H9 (cell line): Measurements from ENCODE around the gene CHML. TPM values are rescaled to one million over a fixed set of nuclear protein-coding genes. Genes with fewer than 3 reads are reported as not detected.

ENCODE experiments used
- DNase-seq: peaks from one replicate; pipeline ENCODE4 v3.0.0-alpha.2; 2017
- H2AFZ ChIP-seq: one replicate; pipeline ENCODE4 v1.6.1; 2013; ENCODE audit warnings: mild to moderate bottlenecking, low read length, control low read depth, moderate library complexity
- H2AK5ac ChIP-seq: 2 replicates; pipeline ENCODE4 v1.6.1; 2013; ENCODE audit warnings: low read length, control low read depth, mixed read lengths; ENCODE audit not compliant: insufficient read length
- H2BK120ac ChIP-seq: one replicate; pipeline ENCODE4 v1.6.1; 2013; ENCODE audit warnings: low read depth, mild to moderate bottlenecking, low read length, control low read depth, inconsistent platforms; ENCODE audit not compliant: poor library complexity, severe bottlenecking
- H2BK12ac ChIP-seq: 2 replicates; pipeline ENCODE4 v1.6.1; 2013; ENCODE audit warnings: low read length, control low read depth, mixed read lengths, low read depth; ENCODE audit not compliant: insufficient read length
- H2BK15ac ChIP-seq: 2 replicates; pipeline ENCODE4 v1.6.1; 2013; ENCODE audit warnings: low read depth, low read length, control low read depth
- H2BK20ac ChIP-seq: one replicate; pipeline ENCODE4 v1.6.1; 2013; ENCODE audit warnings: low read depth, mild to moderate bottlenecking, low read length, control low read depth, inconsistent platforms; ENCODE audit not compliant: poor library complexity, severe bottlenecking
- H2BK5ac ChIP-seq: 2 replicates; pipeline ENCODE4 v1.6.1; 2013; ENCODE audit warnings: low read length, control low read depth, mixed read lengths; ENCODE audit not compliant: insufficient read length
- H3K14ac ChIP-seq: 2 replicates; pipeline ENCODE4 v1.6.1; 2013; ENCODE audit warnings: low read length, control low read depth; ENCODE audit not compliant: insufficient read depth
- H3K18ac ChIP-seq: 2 replicates; pipeline ENCODE4 v1.6.1; 2013; ENCODE audit warnings: low read depth, mild to moderate bottlenecking, mixed read lengths, low read length, control low read depth; ENCODE audit not compliant: insufficient read length
- H3K23ac ChIP-seq: 2 replicates; pipeline ENCODE4 v1.6.1; 2013; ENCODE audit warnings: low read length, control low read depth, mixed read lengths, low read depth; ENCODE audit not compliant: insufficient read length
- H3K23me2 ChIP-seq: 2 replicates; pipeline ENCODE4 v1.6.1; 2013; ENCODE audit warnings: low read depth, mild to moderate bottlenecking, mixed read lengths, low read length, control low read depth; ENCODE audit not compliant: insufficient read length, poor library complexity, severe bottlenecking
- H3K27ac ChIP-seq: 2 replicates; pipeline ENCODE4 v1.5.1; 2013; ENCODE audit warnings: low read length, control low read depth, mixed read lengths, low read depth; ENCODE audit not compliant: insufficient read length
- H3K27me3 ChIP-seq: 2 replicates; pipeline ENCODE4 v1.6.1; 2013; ENCODE audit warnings: low read length, control low read depth, inconsistent platforms; ENCODE audit not compliant: insufficient read depth
- H3K4ac ChIP-seq: 2 replicates; pipeline ENCODE4 v1.6.1; 2013; ENCODE audit warnings: low read depth, mild to moderate bottlenecking, control low read depth, inconsistent platforms, low read length, moderate library complexity
- H3K4me1 ChIP-seq: 2 replicates; pipeline ENCODE4 v1.6.1; 2013; ENCODE audit warnings: low read length, control low read depth, inconsistent platforms; ENCODE audit not compliant: insufficient read depth
- H3K4me2 ChIP-seq: 2 replicates; pipeline ENCODE4 v1.6.1; 2013; ENCODE audit warnings: low read length, control low read depth, mixed read lengths; ENCODE audit not compliant: insufficient read length, insufficient read depth
- H3K56ac ChIP-seq: 2 replicates; pipeline ENCODE4 v1.6.1; 2013; ENCODE audit warnings: low read depth, mild to moderate bottlenecking, mixed read lengths, low read length, control low read depth; ENCODE audit not compliant: insufficient read length
- H3K79me1 ChIP-seq: 2 replicates; pipeline ENCODE4 v1.6.1; 2013; ENCODE audit warnings: low read depth, mild to moderate bottlenecking, moderate library complexity, low read length, control low read depth, inconsistent platforms; ENCODE audit not compliant: insufficient read depth, poor library complexity, severe bottlenecking
- H3K79me2 ChIP-seq: 2 replicates; pipeline ENCODE4 v1.6.1; 2013; ENCODE audit warnings: low read length, control low read depth, inconsistent platforms; ENCODE audit not compliant: insufficient read depth
- H3K9ac ChIP-seq: 2 replicates; pipeline ENCODE4 v1.6.1; 2013; ENCODE audit warnings: low read length, control low read depth, mixed read lengths; ENCODE audit not compliant: insufficient read length; ENCODE audit errors: extremely low read depth
- H3K9me3 ChIP-seq: one replicate; pipeline ENCODE4 v1.6.1; 2013; ENCODE audit warnings: low read depth, low read length, inconsistent platforms; ENCODE audit not compliant: control insufficient read depth
- H3T11ph ChIP-seq: one replicate; pipeline ENCODE4 v1.6.1; 2013; ENCODE audit warnings: mild to moderate bottlenecking, low read length, control low read depth, inconsistent platforms
- H4K20me1 ChIP-seq: one replicate; pipeline ENCODE4 v1.6.1; 2013; ENCODE audit not compliant: control insufficient read depth, insufficient read length, insufficient read depth
- H4K5ac ChIP-seq: 2 replicates; pipeline ENCODE4 v1.6.1; 2013; ENCODE audit warnings: low read depth, mild to moderate bottlenecking, mixed read lengths, low read length, control low read depth; ENCODE audit not compliant: insufficient read length
- H4K8ac ChIP-seq: replicated peaks from 2 replicates; pipeline ENCODE4 v1.6.1; 2013; ENCODE audit warnings: low read length, control low read depth, mixed read lengths, low read depth; ENCODE audit not compliant: insufficient read length
- H4K91ac ChIP-seq: 2 replicates; pipeline ENCODE4 v1.6.1; 2013; ENCODE audit warnings: low read depth, mild to moderate bottlenecking, moderate library complexity, mixed read lengths, low read length, control low read depth; ENCODE audit not compliant: insufficient read length
- H3K27ac Mint-ChIP-seq, 3 experiments: 2 replicates in 2 of 3; 3 replicates in 1 of 3; pipeline ENCODE4 v1.8.0; 2020 to 2021; ENCODE audit warnings: mixed read lengths in 3 of 3, mild to moderate bottlenecking in 1 of 3, moderate library complexity in 1 of 3
- H3K27me3 Mint-ChIP-seq: 2 replicates; pipeline ENCODE4 v1.8.0; 2021; ENCODE audit warnings: low read depth, mild to moderate bottlenecking, moderate library complexity, mixed read lengths
- H3K36me3 Mint-ChIP-seq, 3 experiments: 2 replicates in 2 of 3; 3 replicates in 1 of 3; pipeline ENCODE4 v1.8.0; 2020 to 2021; ENCODE audit warnings: low read depth in 3 of 3, mixed read lengths in 3 of 3; ENCODE audit not compliant: insufficient read depth in 1 of 3
- H3K4me1 Mint-ChIP-seq, 2 experiments: 2 replicates each; pipeline ENCODE4 v1.8.0; 2020; ENCODE audit warnings: mixed read lengths in 2 of 2
- H3K4me3 Mint-ChIP-seq, 2 experiments: 2 replicates in 1 of 2; 3 replicates in 1 of 2; pipeline ENCODE4 v1.8.0; 2020 to 2021; ENCODE audit warnings: mild to moderate bottlenecking in 2 of 2, mixed read lengths in 2 of 2, moderate library complexity in 1 of 2
- H3K9me3 Mint-ChIP-seq, 2 experiments: 2 replicates in 1 of 2; 3 replicates in 1 of 2; pipeline ENCODE4 v1.8.0; 2020; ENCODE audit warnings: mild to moderate bottlenecking in 2 of 2, mixed read lengths in 2 of 2, moderate library complexity in 1 of 2
- WGBS: extraction: QIAGEN DNeasy Blood & Tissue Kit; methylation state at CpG from one replicate; pipeline ENCODE4 v1.1.7; 2013; ENCODE audit warnings: missing lambda C conversion rate, low lambda C conversion rate, mixed read lengths; ENCODE audit not compliant: insufficient read length; ENCODE audit errors: extremely low coverage; 5-methylcytosine and 5-hydroxymethylcytosine counted together
- total RNA-seq: library from RNA; stranded (reverse); gene quantifications from 2 replicates; pipeline ENCODE4 v1.2.1, GENCODE V29; 2021
- TF ChIP-seq, protein P1 (sequence below): fragments of 200-600 bp; sonication (generic); conservative IDR thresholded peaks from 3 replicates; pipeline ENCODE4 v1.8.0; 2021; ENCODE audit warnings: antibody characterized with exemption, mild to moderate bottlenecking

Gene CHML
- total RNA-seq, 1 experiment from 2014 or later, result 45.7 TPM

- Histone ChIP-seq H2BK120ac (no peak overlapping the region), H2AFZ (no peak overlapping the region), H2BK12ac (no peak overlapping the region), H3K4me1 (no peaks in the 10 kb centered on the region), H3K23ac (no peak overlapping the region), H3K79me2 (no peaks in the 10 kb centered on the region), H4K8ac (no peak overlapping the region), H3K9me3 (no peaks in the 10 kb centered on the region), H4K5ac (no peak overlapping the region), H2AK5ac (no peak overlapping the region), H3K14ac (no peak overlapping the region), H3K9ac (no peak overlapping the region), H2BK15ac (no peak overlapping the region), H3K23me2 (no peaks in the 10 kb centered on the region), H2BK20ac (no peak overlapping the region), H3K4me2 (no peak overlapping the region), H3K18ac (no peak overlapping the region), H3K56ac (no peak overlapping the region), H3K4ac (no peak overlapping the region), H2BK5ac (no peak overlapping the region), H3K79me1 (no peaks in the 10 kb centered on the region), H4K20me1 (no peaks in the 10 kb centered on the region), H3K27ac (no peak overlapping the region), H3K27me3 (no peaks in the 10 kb centered on the region), H3T11ph (no peak overlapping the region), H4K91ac (no peak overlapping the region)
- Mint-ChIP-seq H3K9me3 (no peaks in the 10 kb centered on the region), H3K36me3 (no peaks in the 10 kb centered on the region), H3K27me3 (no peaks in the 10 kb centered on the region), H3K4me1 (peaks cover 2 to 6% of the 10 kb centered on the region in 2 experiments), H3K4me3 (no peak overlapping the region), H3K27ac (no peak overlapping the region)
- TF ChIP-seq, protein P1, sequence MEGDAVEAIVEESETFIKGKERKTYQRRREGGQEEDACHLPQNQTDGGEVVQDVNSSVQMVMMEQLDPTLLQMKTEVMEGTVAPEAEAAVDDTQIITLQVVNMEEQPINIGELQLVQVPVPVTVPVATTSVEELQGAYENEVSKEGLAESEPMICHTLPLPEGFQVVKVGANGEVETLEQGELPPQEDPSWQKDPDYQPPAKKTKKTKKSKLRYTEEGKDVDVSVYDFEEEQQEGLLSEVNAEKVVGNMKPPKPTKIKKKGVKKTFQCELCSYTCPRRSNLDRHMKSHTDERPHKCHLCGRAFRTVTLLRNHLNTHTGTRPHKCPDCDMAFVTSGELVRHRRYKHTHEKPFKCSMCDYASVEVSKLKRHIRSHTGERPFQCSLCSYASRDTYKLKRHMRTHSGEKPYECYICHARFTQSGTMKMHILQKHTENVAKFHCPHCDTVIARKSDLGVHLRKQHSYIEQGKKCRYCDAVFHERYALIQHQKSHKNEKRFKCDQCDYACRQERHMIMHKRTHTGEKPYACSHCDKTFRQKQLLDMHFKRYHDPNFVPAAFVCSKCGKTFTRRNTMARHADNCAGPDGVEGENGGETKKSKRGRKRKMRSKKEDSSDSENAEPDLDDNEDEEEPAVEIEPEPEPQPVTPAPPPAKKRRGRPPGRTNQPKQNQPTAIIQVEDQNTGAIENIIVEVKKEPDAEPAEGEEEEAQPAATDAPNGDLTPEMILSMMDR, result no peak
- no peak for DNase-seq
- no CpG with 5 or more reads among the region's 1 CpG for WGBS
These were observed 8.0 kb upstream of the CHML start for GRCh38 chr1:241648159-241648558.
